Glutamatergic neuron (in vitro differentiated cells): ENCODE measurements around the gene DCP2. TPM values are rescaled to one million over a fixed set of nuclear protein-coding genes. Genes with fewer than 3 reads are reported as not detected.

Experiments
- DNase-seq: peaks from one replicate; pipeline ENCODE4 v3.0.0; 2022
- H3K27ac Mint-ChIP-seq: one replicate; pipeline ENCODE4 v1.8.0; 2020; ENCODE audit warnings: mild to moderate bottlenecking, mixed read lengths, inconsistent platforms; ENCODE audit not compliant: unreplicated experiment
- H3K27me3 Mint-ChIP-seq: one replicate; pipeline ENCODE4 v1.8.0; 2020; ENCODE audit warnings: mild to moderate bottlenecking, moderate library complexity, mixed read lengths, inconsistent platforms; ENCODE audit not compliant: unreplicated experiment
- H3K36me3 Mint-ChIP-seq: one replicate; pipeline ENCODE4 v1.8.0; 2020; ENCODE audit warnings: mild to moderate bottlenecking, mixed read lengths, inconsistent platforms; ENCODE audit not compliant: unreplicated experiment
- H3K4me1 Mint-ChIP-seq: one replicate; pipeline ENCODE4 v1.8.0; 2020; ENCODE audit warnings: mild to moderate bottlenecking, low read depth, mixed read lengths, inconsistent platforms; ENCODE audit not compliant: unreplicated experiment
- H3K4me3 Mint-ChIP-seq: one replicate; pipeline ENCODE4 v1.8.0; 2020; ENCODE audit warnings: mild to moderate bottlenecking, mixed read lengths, inconsistent platforms; ENCODE audit not compliant: unreplicated experiment
- H3K9me3 Mint-ChIP-seq: one replicate; pipeline ENCODE4 v1.8.0; 2020; ENCODE audit warnings: mild to moderate bottlenecking, moderate library complexity, mixed read lengths, inconsistent platforms; ENCODE audit not compliant: unreplicated experiment
- total RNA-seq: library from RNA; stranded (reverse); fragmentation: NEBNext Ultra II Directional; extraction: Animal tissue kit (Norgen Biotek cat#: 25700); gene quantifications from one replicate; pipeline ENCODE4 v1.2.1, GENCODE V29; 2021; ENCODE audit not compliant: unreplicated experiment
- TF ChIP-seq, protein P1 (sequence below): fragments of 200-600 bp; sonication (generic); IDR thresholded peaks from one replicate; pipeline ENCODE4 v1.5.0; 2021; ENCODE audit not compliant: partially characterized antibody, unreplicated experiment

Gene DCP2
- total RNA-seq, 1 donor from 2014 or later: 117 TPM

- DNase-seq: no peak
- no peak overlapping the region for H3K27ac Mint-ChIP-seq
- H3K4me3 Mint-ChIP-seq: no peak overlapping the region
- peaks cover 4% of the 10 kb centered on the region for H3K9me3 Mint-ChIP-seq
- TF ChIP-seq, protein P1, sequence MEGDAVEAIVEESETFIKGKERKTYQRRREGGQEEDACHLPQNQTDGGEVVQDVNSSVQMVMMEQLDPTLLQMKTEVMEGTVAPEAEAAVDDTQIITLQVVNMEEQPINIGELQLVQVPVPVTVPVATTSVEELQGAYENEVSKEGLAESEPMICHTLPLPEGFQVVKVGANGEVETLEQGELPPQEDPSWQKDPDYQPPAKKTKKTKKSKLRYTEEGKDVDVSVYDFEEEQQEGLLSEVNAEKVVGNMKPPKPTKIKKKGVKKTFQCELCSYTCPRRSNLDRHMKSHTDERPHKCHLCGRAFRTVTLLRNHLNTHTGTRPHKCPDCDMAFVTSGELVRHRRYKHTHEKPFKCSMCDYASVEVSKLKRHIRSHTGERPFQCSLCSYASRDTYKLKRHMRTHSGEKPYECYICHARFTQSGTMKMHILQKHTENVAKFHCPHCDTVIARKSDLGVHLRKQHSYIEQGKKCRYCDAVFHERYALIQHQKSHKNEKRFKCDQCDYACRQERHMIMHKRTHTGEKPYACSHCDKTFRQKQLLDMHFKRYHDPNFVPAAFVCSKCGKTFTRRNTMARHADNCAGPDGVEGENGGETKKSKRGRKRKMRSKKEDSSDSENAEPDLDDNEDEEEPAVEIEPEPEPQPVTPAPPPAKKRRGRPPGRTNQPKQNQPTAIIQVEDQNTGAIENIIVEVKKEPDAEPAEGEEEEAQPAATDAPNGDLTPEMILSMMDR: no peak
- H3K4me1 Mint-ChIP-seq: peaks cover 10% of the 10 kb centered on the region
- no peaks in the 10 kb centered on the region for H3K36me3 Mint-ChIP-seq
- no peaks in the 10 kb centered on the region for H3K27me3 Mint-ChIP-seq
Observed at GRCh38 chr5:112998296-112998695, 21.7 kb downstream of the DCP2 start.

GRCh38 chr5:113000466-113000865 is 23.9 kb downstream of the DCP2 start:
- H3K36me3 Mint-ChIP-seq: no peaks in the 10 kb centered on the region
- H3K4me1 Mint-ChIP-seq: peaks cover 9% of the 10 kb centered on the region
- H3K27ac Mint-ChIP-seq: no peak overlapping the region
- TF ChIP-seq, protein P1: no peak
- H3K4me3 Mint-ChIP-seq: no peak overlapping the region
- H3K27me3 Mint-ChIP-seq: no peaks in the 10 kb centered on the region
- no peak for DNase-seq
- no peaks in the 10 kb centered on the region for H3K9me3 Mint-ChIP-seq

GRCh38 chr5:113002423-113002822 is 25.8 kb downstream of the DCP2 start:
- no peak overlapping the region for H3K27ac Mint-ChIP-seq
- H3K4me3 Mint-ChIP-seq: no peak overlapping the region
- TF ChIP-seq, protein P1: no peak
- H3K36me3 Mint-ChIP-seq: no peaks in the 10 kb centered on the region
- H3K4me1 Mint-ChIP-seq: no peaks in the 10 kb centered on the region
- H3K9me3 Mint-ChIP-seq: no peaks in the 10 kb centered on the region
- no peaks in the 10 kb centered on the region for H3K27me3 Mint-ChIP-seq
- no peak for DNase-seq

- Mint-ChIP-seq H3K27ac (no peak overlapping the region), H3K27me3 (no peaks in the 10 kb centered on the region), H3K9me3 (no peaks in the 10 kb centered on the region), H3K36me3 (no peaks in the 10 kb centered on the region), H3K4me3 (no peak overlapping the region), H3K4me1 (no peaks in the 10 kb centered on the region)
- no peak for DNase-seq
- TF ChIP-seq, protein P1: no peak
Observed at GRCh38 chr5:113003763-113004162, 27.2 kb downstream of the DCP2 start.

- H3K4me3 Mint-ChIP-seq: no peak overlapping the region
- H3K9me3 Mint-ChIP-seq: no peaks in the 10 kb centered on the region
- H3K36me3 Mint-ChIP-seq: no peaks in the 10 kb centered on the region
- no peak for DNase-seq
- TF ChIP-seq, protein P1: no peak
- no peaks in the 10 kb centered on the region for H3K4me1 Mint-ChIP-seq
- H3K27ac Mint-ChIP-seq: no peak overlapping the region
- H3K27me3 Mint-ChIP-seq: no peaks in the 10 kb centered on the region
Observed at GRCh38 chr5:113005454-113005853, 28.9 kb downstream of the DCP2 start.
